Mesothelial cell of epicardium (in vitro differentiated cells): ENCODE data around the gene KLHL3. TPM values are rescaled to one million over a fixed set of nuclear protein-coding genes. Genes with fewer than 3 reads are reported as not detected.

Experiments used
- DNase-seq, 2 experiments: peaks; one replicate each; pipeline ENCODE4 v3.0.0; 2021; ENCODE audit warnings: low spot score in 2 of 2; ENCODE audit not compliant: unreplicated experiment in 2 of 2
- H3K27ac Mint-ChIP-seq: 2 replicates; pipeline ENCODE4 v1.8.0; 2021; ENCODE audit warnings: mixed read lengths
- H3K27me3 Mint-ChIP-seq: 2 replicates; pipeline ENCODE4 v1.8.0; 2021; ENCODE audit warnings: low read depth, mixed read lengths
- H3K36me3 Mint-ChIP-seq: 2 replicates; pipeline ENCODE4 v1.8.0; 2021; ENCODE audit warnings: mixed read lengths
- H3K4me1 Mint-ChIP-seq: 2 replicates; pipeline ENCODE4 v1.8.0; 2021; ENCODE audit warnings: mixed read lengths
- H3K4me3 Mint-ChIP-seq: 2 replicates; pipeline ENCODE4 v1.8.0; 2021; ENCODE audit warnings: mild to moderate bottlenecking, moderate library complexity, mixed read lengths
- H3K9me3 Mint-ChIP-seq: 2 replicates; pipeline ENCODE4 v1.8.0; 2021; ENCODE audit warnings: mixed read lengths
- total RNA-seq: library from RNA; stranded (reverse); gene quantifications from 3 replicates; pipeline ENCODE4 v1.2.1, GENCODE V29; 2021
- TF ChIP-seq, protein P1 (sequence below): fragments of 200-600 bp; sonication (generic); IDR thresholded peaks from one replicate; pipeline ENCODE4 v1.5.0; 2021; ENCODE audit warnings: antibody characterized with exemption; ENCODE audit not compliant: unreplicated experiment

The KLHL3 gene
- total RNA-seq, 1 donor from 2014 or later = 13.1 TPM

DNA sequence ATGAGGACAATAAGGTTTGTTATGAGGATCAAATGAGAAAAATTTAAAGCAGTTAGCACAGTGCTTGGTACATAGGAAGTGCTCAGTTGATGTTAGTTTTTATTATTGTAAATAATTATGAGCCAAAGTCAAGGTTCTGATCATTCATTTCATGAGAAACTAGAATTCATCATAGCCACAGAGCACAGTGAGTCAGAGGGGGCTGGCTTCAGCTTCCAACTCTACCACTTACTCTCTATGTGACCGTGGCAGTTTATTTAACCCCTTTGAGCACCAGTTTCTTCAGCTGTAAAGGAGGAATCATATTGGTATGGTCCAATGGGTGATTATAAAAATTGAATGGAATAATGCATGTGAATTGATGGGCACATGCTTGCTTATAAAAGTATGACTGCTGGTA lies 39.4 kb downstream of the KLHL3 start:
- no peak for DNase-seq
- TF ChIP-seq, protein P1, sequence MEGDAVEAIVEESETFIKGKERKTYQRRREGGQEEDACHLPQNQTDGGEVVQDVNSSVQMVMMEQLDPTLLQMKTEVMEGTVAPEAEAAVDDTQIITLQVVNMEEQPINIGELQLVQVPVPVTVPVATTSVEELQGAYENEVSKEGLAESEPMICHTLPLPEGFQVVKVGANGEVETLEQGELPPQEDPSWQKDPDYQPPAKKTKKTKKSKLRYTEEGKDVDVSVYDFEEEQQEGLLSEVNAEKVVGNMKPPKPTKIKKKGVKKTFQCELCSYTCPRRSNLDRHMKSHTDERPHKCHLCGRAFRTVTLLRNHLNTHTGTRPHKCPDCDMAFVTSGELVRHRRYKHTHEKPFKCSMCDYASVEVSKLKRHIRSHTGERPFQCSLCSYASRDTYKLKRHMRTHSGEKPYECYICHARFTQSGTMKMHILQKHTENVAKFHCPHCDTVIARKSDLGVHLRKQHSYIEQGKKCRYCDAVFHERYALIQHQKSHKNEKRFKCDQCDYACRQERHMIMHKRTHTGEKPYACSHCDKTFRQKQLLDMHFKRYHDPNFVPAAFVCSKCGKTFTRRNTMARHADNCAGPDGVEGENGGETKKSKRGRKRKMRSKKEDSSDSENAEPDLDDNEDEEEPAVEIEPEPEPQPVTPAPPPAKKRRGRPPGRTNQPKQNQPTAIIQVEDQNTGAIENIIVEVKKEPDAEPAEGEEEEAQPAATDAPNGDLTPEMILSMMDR = no peak
- Mint-ChIP-seq H3K9me3 (no peaks in the 10 kb centered on the region), H3K4me1 (peaks cover 18% of the 10 kb centered on the region), H3K27ac (no peak overlapping the region), H3K27me3 (no peaks in the 10 kb centered on the region), H3K36me3 (peaks cover 10% of the 10 kb centered on the region), H3K4me3 (no peak overlapping the region)

DNA sequence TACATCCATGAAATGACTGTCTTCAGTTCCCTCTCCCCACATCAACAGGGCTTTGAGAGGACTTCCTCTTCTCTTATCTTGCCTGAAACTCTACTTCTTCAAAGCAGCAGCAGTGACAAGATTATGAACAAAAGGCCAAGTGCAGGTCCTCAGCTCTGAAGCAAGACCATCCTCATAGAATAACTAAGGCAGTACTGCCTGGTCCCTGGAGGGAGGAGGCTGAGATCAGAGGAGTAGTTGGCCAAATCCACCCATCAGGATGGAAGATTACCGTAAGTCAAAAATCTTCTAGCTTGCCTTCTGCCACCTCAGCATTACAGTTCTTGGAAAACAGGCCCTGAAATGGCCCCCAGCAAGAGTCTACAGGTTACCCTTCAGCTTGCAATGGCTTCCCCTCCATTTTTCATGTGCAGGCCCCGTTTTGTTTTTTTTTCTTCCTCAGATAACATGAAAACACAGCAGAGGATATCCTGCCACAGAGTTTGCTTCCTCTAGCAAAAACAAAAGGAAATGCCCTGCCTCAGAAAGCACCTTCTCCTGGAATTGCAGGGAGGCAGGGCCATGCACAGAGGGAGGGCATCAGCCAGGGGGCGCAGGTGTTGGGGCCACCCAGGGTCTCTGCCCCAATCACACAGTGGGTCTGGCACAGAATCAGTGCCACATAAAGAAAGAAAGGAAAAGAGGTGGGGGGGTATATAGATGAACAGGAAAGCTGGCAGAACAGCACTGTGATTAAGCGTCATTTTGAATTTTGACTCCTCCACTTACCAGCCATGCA lies 40.0 kb downstream of the KLHL3 start:
- peaks cover 18% of the 10 kb centered on the region for H3K4me1 Mint-ChIP-seq
- no peak overlapping the region for H3K27ac Mint-ChIP-seq
- H3K36me3 Mint-ChIP-seq = peaks cover 15% of the 10 kb centered on the region
- TF ChIP-seq, protein P1 = no peak
- H3K27me3 Mint-ChIP-seq = no peaks in the 10 kb centered on the region
- no peak overlapping the region for H3K4me3 Mint-ChIP-seq
- H3K9me3 Mint-ChIP-seq = no peaks in the 10 kb centered on the region
- DNase-seq = no peak

DNA sequence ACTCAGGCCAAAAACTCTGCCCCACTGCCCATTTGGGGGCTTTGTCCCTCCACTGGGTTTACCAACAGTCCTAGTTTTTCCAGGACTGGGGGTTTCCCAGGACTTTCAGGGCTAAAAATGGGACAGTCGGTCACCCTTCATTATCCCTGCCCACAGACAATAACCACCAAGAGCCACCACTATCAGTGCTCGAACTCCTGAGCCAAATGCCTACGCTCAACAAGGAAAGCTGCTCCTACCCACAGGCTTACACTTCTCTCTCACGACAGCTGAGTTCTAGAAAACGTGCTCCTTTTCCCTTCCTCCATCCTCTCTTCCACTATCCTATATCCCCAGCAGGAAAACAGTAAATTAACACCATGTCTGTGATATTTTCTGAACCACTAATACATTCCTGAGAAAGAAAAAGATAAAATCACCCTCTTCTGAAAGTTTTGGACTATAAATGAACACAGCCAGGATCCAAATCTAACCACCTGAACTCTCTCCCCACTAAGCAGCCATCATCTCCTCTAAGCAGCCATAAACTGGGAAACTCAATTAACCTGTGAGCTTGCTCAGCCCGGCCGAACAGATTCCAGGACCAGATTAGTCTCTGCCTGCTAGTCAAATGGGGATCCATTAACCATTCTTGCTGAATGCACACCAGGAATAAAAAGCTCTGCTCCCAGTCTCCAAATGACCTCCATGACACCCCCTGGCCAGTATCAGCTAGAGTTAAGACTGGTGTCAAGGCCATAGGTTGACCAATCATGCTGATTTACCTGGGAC lies 41.8 kb downstream of the KLHL3 start:
- H3K9me3 Mint-ChIP-seq = no peaks in the 10 kb centered on the region
- no peak for DNase-seq
- TF ChIP-seq, protein P1 = no peak
- no peaks in the 10 kb centered on the region for H3K27me3 Mint-ChIP-seq
- peaks cover 4% of the 10 kb centered on the region for H3K4me1 Mint-ChIP-seq
- no peak overlapping the region for H3K27ac Mint-ChIP-seq
- peaks cover 18% of the 10 kb centered on the region for H3K36me3 Mint-ChIP-seq
- H3K4me3 Mint-ChIP-seq = no peak overlapping the region

DNA sequence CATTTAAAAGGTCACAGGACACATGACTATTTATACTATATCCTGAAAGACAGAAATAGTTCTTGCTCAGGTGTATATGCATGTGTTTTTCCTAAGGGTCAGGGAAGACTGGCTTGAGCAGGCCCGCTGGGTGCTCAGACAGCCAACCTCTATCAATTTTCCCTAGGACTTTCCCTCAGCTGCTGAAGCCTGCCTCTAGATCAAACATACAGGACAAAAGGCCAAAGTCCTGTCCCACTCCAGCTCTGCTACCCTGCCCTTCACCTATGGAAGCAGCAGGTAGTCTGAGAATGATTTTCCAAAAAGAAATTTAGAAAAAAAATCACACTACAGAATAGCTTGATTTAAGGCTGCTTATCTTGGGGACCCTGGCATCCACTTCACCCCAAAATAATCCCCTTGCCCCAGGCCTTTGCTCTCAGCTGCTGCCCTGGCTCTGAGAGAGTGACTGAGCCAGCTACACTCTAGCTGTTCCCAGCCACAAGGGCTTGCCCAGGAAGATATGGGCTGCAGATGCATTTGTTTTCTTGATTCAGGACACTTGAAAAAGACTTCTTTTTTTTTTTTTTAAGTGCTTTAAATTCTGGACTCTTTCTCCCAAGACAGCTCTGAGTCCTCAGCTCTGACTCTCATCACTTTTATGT lies 42.5 kb downstream of the KLHL3 start:
- H3K36me3 Mint-ChIP-seq = peaks cover 24% of the 10 kb centered on the region
- no peaks in the 10 kb centered on the region for H3K4me1 Mint-ChIP-seq
- no peak overlapping the region for H3K4me3 Mint-ChIP-seq
- no peak overlapping the region for H3K27ac Mint-ChIP-seq
- no peak for DNase-seq
- H3K27me3 Mint-ChIP-seq = no peaks in the 10 kb centered on the region
- H3K9me3 Mint-ChIP-seq = no peaks in the 10 kb centered on the region
- TF ChIP-seq, protein P1 = no peak

DNA sequence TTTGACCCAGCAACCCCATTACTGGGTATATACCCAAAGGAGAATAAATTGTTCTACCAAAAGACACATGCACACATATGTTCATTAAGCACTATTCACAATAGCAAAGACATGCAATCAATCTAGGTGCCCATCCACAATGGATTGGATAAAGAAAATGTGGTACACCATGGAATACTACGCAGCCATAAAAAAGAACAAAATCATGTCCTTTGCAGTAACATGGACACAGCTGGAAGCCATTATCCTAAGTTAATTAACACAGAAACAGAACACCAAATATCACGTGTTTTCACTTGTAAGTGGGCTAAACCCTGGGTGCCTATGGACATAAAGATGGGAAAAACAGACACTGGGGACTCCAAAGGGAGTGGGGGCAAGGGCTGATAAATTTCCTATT lies 46.6 kb downstream of the KLHL3 start:
- Mint-ChIP-seq H3K9me3 (no peaks in the 10 kb centered on the region), H3K4me1 (no peaks in the 10 kb centered on the region), H3K27me3 (no peaks in the 10 kb centered on the region), H3K36me3 (peaks cover 20% of the 10 kb centered on the region), H3K4me3 (no peak overlapping the region), H3K27ac (no peak overlapping the region)
- DNase-seq = no peak
- TF ChIP-seq, protein P1 = no peak
